ENCODE data around the gene IGFL3.
"Not testable (repeated sequence)": the region's sequence is repeated elsewhere in the genome, so short reads cannot be mapped to it uniquely, and the experiment has no call there.

IGFL3 gene

GRCh38 chr19:46124638-46125115, at the start of gene IGFL3:
Gene IGFL3, minus strand, starts transcription at chr19:46124688. Its CDS starts 39 bp downstream, at chr19:46124649.
- DNase-seq (ENCODE audit: low read depth in 2 of 2): no peak

- no peak for DNase-seq (ENCODE audit: low read depth in 2 of 2)
These were observed 49.5 kb upstream of the IGFL3 start for GRCh38 chr19:46173886-46174480.

- DNase-seq (ENCODE audit: low read depth in 2 of 2): no peak
These were observed 38.2 kb upstream of the IGFL3 start for GRCh38 chr19:46162731-46163130.

GRCh38 chr19:46161642-46162257, 37.3 kb upstream of the IGFL3 start:
- DNase-seq (ENCODE audit: low read depth in 2 of 2): not testable (repeated sequence)

GRCh38 chr19:46160233-46160775, 35.8 kb upstream of the IGFL3 start:
- no peak for DNase-seq (ENCODE audit: low read depth in 2 of 2)

- DNase-seq (ENCODE audit: low read depth in 2 of 2): no peak
These were observed 35.1 kb upstream of the IGFL3 start for GRCh38 chr19:46159418-46160232.

GRCh38 chr19:46155237-46155636, 30.7 kb upstream of the IGFL3 start:
- DNase-seq (ENCODE audit: low read depth in 2 of 2): no peak

GRCh38 chr19:46150606-46151005, 26.1 kb upstream of the IGFL3 start:
- DNase-seq (ENCODE audit: low read depth in 2 of 2): no peak

- no peak for DNase-seq (ENCODE audit: low read depth in 2 of 2)
These were observed 23.4 kb upstream of the IGFL3 start, which contains the start of gene IGFL2 for GRCh38 chr19:46147791-46148288. Gene IGFL2, plus strand, starts transcription at chr19:46148238. Its CDS starts 41 bp downstream, at chr19:46148279.

- no peak for DNase-seq (ENCODE audit: low read depth in 2 of 2)
These were observed 22.8 kb upstream of the IGFL3 start for GRCh38 chr19:46147166-46147740.

GRCh38 chr19:46144756-46145155, 20.3 kb upstream of the IGFL3 start:
- no peak for DNase-seq (ENCODE audit: low read depth in 2 of 2)

- no peak for DNase-seq (ENCODE audit: low read depth in 2 of 2)
These were observed 17.8 kb upstream of the IGFL3 start for GRCh38 chr19:46142294-46142693.

GRCh38 chr19:46141421-46141820, 16.9 kb upstream of the IGFL3 start:
- no peak for DNase-seq (ENCODE audit: low read depth in 2 of 2)

- DNase-seq (ENCODE audit: low read depth in 2 of 2): no peak
These were observed 13.5 kb upstream of the IGFL3 start for GRCh38 chr19:46137915-46138473.

GRCh38 chr19:46134527-46134926, 10.0 kb upstream of the IGFL3 start:
- no peak for DNase-seq (ENCODE audit: low read depth in 2 of 2)

- no peak for DNase-seq (ENCODE audit: low read depth in 2 of 2)
These were observed 9.3 kb upstream of the IGFL3 start for GRCh38 chr19:46133777-46134241.

- DNase-seq (ENCODE audit: low read depth in 2 of 2): no peak
These were observed 8.7 kb upstream of the IGFL3 start for GRCh38 chr19:46133101-46133627.

GRCh38 chr19:46132508-46133100, 8.1 kb upstream of the IGFL3 start:
- no peak for DNase-seq (ENCODE audit: low read depth in 2 of 2)

GRCh38 chr19:46131485-46132143, 7.1 kb upstream of the IGFL3 start:
- DNase-seq (ENCODE audit: low read depth in 2 of 2): no peak

- DNase-seq (ENCODE audit: low read depth in 2 of 2): no peak
These were observed 1.6 kb upstream of the IGFL3 start for GRCh38 chr19:46126086-46126580.
